CD4-positive, alpha-beta T cell (primary cell): ENCODE measurements around the gene SDHAF2. TPM values are rescaled to one million over a fixed set of nuclear protein-coding genes. Genes with fewer than 3 reads are reported as not detected.

ENCODE experiments used
- ATAC-seq: fragments of 200-7000 bp; cut with Tn5 transposase; one replicate; pipeline ENCODE4 v1.10.0; 2022; ENCODE audit warnings: mild to moderate bottlenecking; ENCODE audit not compliant: poor library complexity
- CTCF ChIA-PET: fragments of 350-600 bp; sonication (Branson Sonifier 250); formaldehyde crosslinking; loops from one replicate; lab custom pipeline; 2021; ENCODE audit warnings: antibody characterized with exemption, inconsistent platforms; lab: Charles Lee
- POLR2A ChIA-PET: fragments of 350-600 bp; sonication (Branson Sonifier 250); formaldehyde crosslinking; loops from one replicate; lab custom pipeline; 2021; ENCODE audit warnings: antibody characterized with exemption, inconsistent platforms; lab: Charles Lee
- DNase-seq, 14 experiments: peaks; one replicate each; pipeline ENCODE4 v3.0.0-alpha.2; 2013 to 2020; ENCODE audit warnings: mixed read lengths in 2 of 14
- H3K27ac ChIP-seq, 2 donors: one replicate each; pipeline versions ENCODE4 v1.5.1 to v1.7.0; 2013; ENCODE audit warnings: low read length in 2 of 2, low read depth in 1 of 2, mild to moderate bottlenecking in 1 of 2
- H3K27me3 ChIP-seq, 2 experiments: 1 replicate in 1 of 2; 2 replicates in 1 of 2; pipeline versions ENCODE4 v1.6.1 to v1.7.0; 2013; ENCODE audit warnings: low read length in 2 of 2, control low read depth in 1 of 2, mild to moderate bottlenecking in 1 of 2, moderate library complexity in 1 of 2; ENCODE audit not compliant: insufficient read depth in 2 of 2, control insufficient read depth in 1 of 2
- H3K36me3 ChIP-seq: one replicate; pipeline ENCODE4 v1.6.1; 2013; ENCODE audit warnings: low read length, control low read depth; ENCODE audit not compliant: insufficient read depth
- H3K4me1 ChIP-seq: one replicate; pipeline ENCODE4 v1.6.1; 2013; ENCODE audit warnings: low read length, control low read depth; ENCODE audit not compliant: insufficient read depth
- H3K4me3 ChIP-seq: one replicate; pipeline ENCODE4 v1.5.1; 2013; ENCODE audit warnings: mild to moderate bottlenecking, low read length, moderate library complexity
- H3K9me3 ChIP-seq, 2 experiments: 1 replicate in 1 of 2; 2 replicates in 1 of 2; pipeline versions ENCODE4 v1.6.1 to v1.7.0; 2013; ENCODE audit warnings: low read length in 2 of 2, mild to moderate bottlenecking in 2 of 2, control low read depth in 1 of 2, moderate library complexity in 1 of 2; ENCODE audit not compliant: control insufficient read depth in 1 of 2, insufficient read depth in 1 of 2
- H3K27ac Mint-ChIP-seq: one replicate; pipeline ENCODE4 v1.8.0; 2020; ENCODE audit warnings: mixed read lengths
- H3K27me3 Mint-ChIP-seq: one replicate; pipeline ENCODE4 v1.8.0; 2021; ENCODE audit warnings: mixed read lengths
- H3K36me3 Mint-ChIP-seq: one replicate; pipeline ENCODE4 v1.8.0; 2021; ENCODE audit warnings: low read depth, mixed read lengths
- H3K4me1 Mint-ChIP-seq: one replicate; pipeline ENCODE4 v1.8.0; 2021; ENCODE audit warnings: low read depth, mixed read lengths
- H3K4me3 Mint-ChIP-seq: one replicate; pipeline ENCODE4 v1.8.0; 2020; ENCODE audit warnings: mild to moderate bottlenecking, mixed read lengths
- H3K9me3 Mint-ChIP-seq: one replicate; pipeline ENCODE4 v1.8.0; 2020; ENCODE audit warnings: mixed read lengths
- intact Hi-C, 2 experiments: fragments of 100-400 bp; cut with DNase I in 1 of 2; cut with micrococcal nuclease in 1 of 2; formaldehyde crosslinking; loops; one replicate each; pipeline versions ENCODE4 v1.15.1 to v1.9.0; 2023 to 2025; cut with DNase I, micrococcal nuclease
- total RNA-seq, 174 experiments: library from RNA in 2 of 174; stranded (reverse) in 2 of 174; gene quantifications; one replicate each; pipeline ENCODE4 v1.2.3 and lab custom pipeline; 2021 to 2026
- TF ChIP-seq, protein P1 (sequence below): fragments of 200-600 bp; IDR thresholded peaks from one replicate; pipeline ENCODE4 v1.8.0; 2022; ENCODE audit warnings: antibody characterized with exemption, mild to moderate bottlenecking

The SDHAF2 gene
- total RNA-seq, 2 experiments from 2014 or later: 28.7 to 33.0 TPM

GRCh38 chr11:61403658-61404057, 26.3 kb upstream of the SDHAF2 start:
- intact Hi-C loops: no loop called here
- H3K4me1 Mint-ChIP-seq: no peaks in the 10 kb centered on the region
- no peak overlapping the region for H3K4me3 Mint-ChIP-seq
- POLR2A ChIA-PET: interaction anchor here (1.6 kb wide), 1 partner anchor 11 kb away, joined by 6 read pairs; the partner anchor contains the start of gene TMEM216
- CTCF ChIA-PET: no interaction called here
- no peaks in the 10 kb centered on the region for H3K9me3 ChIP-seq
- H3K4me1 ChIP-seq: no peaks in the 10 kb centered on the region
- TF ChIP-seq, protein P1, sequence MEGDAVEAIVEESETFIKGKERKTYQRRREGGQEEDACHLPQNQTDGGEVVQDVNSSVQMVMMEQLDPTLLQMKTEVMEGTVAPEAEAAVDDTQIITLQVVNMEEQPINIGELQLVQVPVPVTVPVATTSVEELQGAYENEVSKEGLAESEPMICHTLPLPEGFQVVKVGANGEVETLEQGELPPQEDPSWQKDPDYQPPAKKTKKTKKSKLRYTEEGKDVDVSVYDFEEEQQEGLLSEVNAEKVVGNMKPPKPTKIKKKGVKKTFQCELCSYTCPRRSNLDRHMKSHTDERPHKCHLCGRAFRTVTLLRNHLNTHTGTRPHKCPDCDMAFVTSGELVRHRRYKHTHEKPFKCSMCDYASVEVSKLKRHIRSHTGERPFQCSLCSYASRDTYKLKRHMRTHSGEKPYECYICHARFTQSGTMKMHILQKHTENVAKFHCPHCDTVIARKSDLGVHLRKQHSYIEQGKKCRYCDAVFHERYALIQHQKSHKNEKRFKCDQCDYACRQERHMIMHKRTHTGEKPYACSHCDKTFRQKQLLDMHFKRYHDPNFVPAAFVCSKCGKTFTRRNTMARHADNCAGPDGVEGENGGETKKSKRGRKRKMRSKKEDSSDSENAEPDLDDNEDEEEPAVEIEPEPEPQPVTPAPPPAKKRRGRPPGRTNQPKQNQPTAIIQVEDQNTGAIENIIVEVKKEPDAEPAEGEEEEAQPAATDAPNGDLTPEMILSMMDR: no peak
- peaks cover 63% of the 10 kb centered on the region for H3K36me3 ChIP-seq
- no peaks in the 10 kb centered on the region for H3K27me3 Mint-ChIP-seq
- peaks cover 86% of the 10 kb centered on the region for H3K36me3 Mint-ChIP-seq
- DNase-seq (no peak), ATAC-seq (no peak)
- H3K4me3 ChIP-seq: no peak overlapping the region
- no peaks in the 10 kb centered on the region for H3K27me3 ChIP-seq
- no peaks in the 10 kb centered on the region for H3K9me3 Mint-ChIP-seq
- H3K27ac ChIP-seq: no peak overlapping the region
- H3K27ac Mint-ChIP-seq: no peak overlapping the region

DNA sequence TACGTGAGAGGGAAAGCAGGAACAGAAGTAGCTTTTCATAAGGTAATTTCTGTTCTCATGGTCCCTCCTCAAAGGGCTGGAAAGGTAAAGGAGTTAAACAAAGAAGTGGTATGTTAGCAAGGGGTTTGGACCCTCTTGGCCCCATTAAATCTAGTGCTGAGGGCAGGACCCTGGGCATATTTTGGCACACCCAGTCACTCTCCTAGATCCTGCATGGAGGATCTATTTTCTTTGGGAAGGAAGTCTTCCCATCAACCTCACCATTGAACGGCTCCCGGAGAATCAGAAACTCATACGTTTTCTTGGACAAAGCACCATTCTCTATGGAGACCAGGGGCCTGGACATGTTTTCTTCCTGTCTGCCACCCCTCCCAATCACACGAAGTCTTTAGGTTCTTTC, 25.8 kb upstream of the SDHAF2 start:
- ChIA-PET POLR2A (interaction anchor here (1.6 kb wide), 1 partner anchor 11 kb away, joined by 6 read pairs; the partner anchor contains the start of gene TMEM216), CTCF (no interaction called here)
- H3K4me3 Mint-ChIP-seq: no peak overlapping the region
- H3K4me1 Mint-ChIP-seq: no peaks in the 10 kb centered on the region
- TF ChIP-seq, protein P1: no peak
- intact Hi-C loops: no loop called here
- Histone ChIP-seq H3K4me3 (no peak overlapping the region), H3K27ac (no peak overlapping the region), H3K27me3 (no peaks in the 10 kb centered on the region), H3K9me3 (no peaks in the 10 kb centered on the region), H3K4me1 (no peaks in the 10 kb centered on the region), H3K36me3 (peaks cover 66% of the 10 kb centered on the region)
- DNase-seq: no peak
- H3K36me3 Mint-ChIP-seq: peaks cover 87% of the 10 kb centered on the region
- H3K27me3 Mint-ChIP-seq: no peaks in the 10 kb centered on the region
- no peak for ATAC-seq
- H3K9me3 Mint-ChIP-seq: no peaks in the 10 kb centered on the region
- no peak overlapping the region for H3K27ac Mint-ChIP-seq

DNA sequence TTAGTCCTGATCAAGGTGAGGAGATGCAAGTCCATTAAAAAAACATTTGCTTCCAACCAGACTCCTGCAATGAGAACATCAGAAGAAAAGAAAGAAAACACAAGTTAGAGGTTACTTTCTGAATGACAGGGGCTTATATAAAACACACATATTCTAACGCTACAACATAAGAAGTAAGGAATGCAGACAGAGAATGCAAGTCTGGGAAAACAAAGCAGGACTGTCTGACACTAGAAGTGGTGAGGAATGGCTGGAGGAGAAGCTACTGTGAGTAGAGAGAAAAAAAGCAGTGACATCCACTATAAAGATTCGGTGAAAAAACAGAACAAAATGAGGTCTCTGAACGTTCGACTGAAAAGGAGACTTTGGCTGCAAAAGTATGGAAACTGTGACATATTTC, 25.3 kb upstream of the SDHAF2 start:
- intact Hi-C loops: no loop called here
- H3K4me1 ChIP-seq: no peaks in the 10 kb centered on the region
- H3K4me3 ChIP-seq: no peak overlapping the region
- peaks cover 93% of the 10 kb centered on the region for H3K36me3 Mint-ChIP-seq
- no peak overlapping the region for H3K4me3 Mint-ChIP-seq
- ChIA-PET CTCF (no interaction called here), POLR2A (no interaction called here)
- TF ChIP-seq, protein P1: no peak
- no peak overlapping the region for H3K27ac Mint-ChIP-seq
- H3K4me1 Mint-ChIP-seq: no peaks in the 10 kb centered on the region
- H3K27me3 ChIP-seq: no peaks in the 10 kb centered on the region
- ATAC-seq: no peak
- no peaks in the 10 kb centered on the region for H3K9me3 ChIP-seq
- DNase-seq: no peak
- H3K9me3 Mint-ChIP-seq: no peaks in the 10 kb centered on the region
- H3K36me3 ChIP-seq: peaks cover 70% of the 10 kb centered on the region
- no peak overlapping the region for H3K27ac ChIP-seq
- no peaks in the 10 kb centered on the region for H3K27me3 Mint-ChIP-seq
